H1 (cell line): ENCODE results near the gene C1orf50.

Experiments
- ATF3 ChIP-seq: IDR thresholded peaks from 2 replicates; pipeline ENCODE4 v1.6.1; 2011; ENCODE audit warnings: low read depth, mild to moderate bottlenecking, low read length; ENCODE audit not compliant: insufficient read depth
- CBX5 ChIP-seq: fragments of 300-800, 300-1000 bp; sonication (generic); IDR thresholded peaks from 2 replicates; pipeline ENCODE4 v1.7.1; 2016; ENCODE audit warnings: antibody characterized with exemption, low read length, low read depth
- CTCF ChIP-seq, 3 experiments: IDR thresholded peaks; 1 replicate in 2 of 3; 2 replicates in 1 of 3; pipeline versions ENCODE4 v1.5.1 to v1.6.1; 2011; ENCODE audit warnings: low read length in 3 of 3, mild to moderate bottlenecking in 3 of 3, inconsistent platforms in 2 of 3, low read depth in 1 of 3, moderate library complexity in 1 of 3; ENCODE audit not compliant: insufficient read depth in 1 of 3; ENCODE audit errors: control extremely low read depth in 1 of 3
- EP300 ChIP-seq, 2 experiments: IDR thresholded peaks; 1 replicate in 1 of 2; 2 replicates in 1 of 2; pipeline ENCODE4 v1.6.1; 2011 to 2012; ENCODE audit warnings: low read depth in 2 of 2, low read length in 2 of 2, mild to moderate bottlenecking in 2 of 2, borderline replicate concordance in 1 of 2, inconsistent platforms in 1 of 2, moderate library complexity in 1 of 2
- EZH2 ChIP-seq: fragments of 200-600 bp; sonication (generic); IDR thresholded peaks from 2 replicates; pipeline ENCODE4 v1.7.1; 2012; ENCODE audit warnings: low read depth, mild to moderate bottlenecking, moderate library complexity, low read length, inconsistent platforms; ENCODE audit not compliant: severe bottlenecking
- GABPA ChIP-seq: IDR thresholded peaks from 2 replicates; pipeline ENCODE4 v1.6.1; 2011; ENCODE audit warnings: mild to moderate bottlenecking, low read length, moderate library complexity, borderline replicate concordance; ENCODE audit not compliant: insufficient read depth
- JUN ChIP-seq: IDR thresholded peaks from 2 replicates; pipeline ENCODE4 v1.6.1; 2011; ENCODE audit warnings: low read depth, mild to moderate bottlenecking, improper control_type of control experiment, low read length
- JUND ChIP-seq: IDR thresholded peaks from 2 replicates; pipeline ENCODE4 v1.6.1; 2011; ENCODE audit warnings: mild to moderate bottlenecking, improper control_type of control experiment, low read length
- POLR2A ChIP-seq, 2 experiments: IDR thresholded peaks; 1 replicate in 1 of 2; 2 replicates in 1 of 2; pipeline ENCODE4 v1.6.1; 2011; ENCODE audit warnings: low read depth in 2 of 2, low read length in 2 of 2, mild to moderate bottlenecking in 2 of 2; ENCODE audit errors: control extremely low read depth in 1 of 2
- RAD21 ChIP-seq, 2 experiments: IDR thresholded peaks in 1 of 2; conservative IDR thresholded peaks in 1 of 2; 2 replicates each; pipeline ENCODE4 v1.6.1; 2011; ENCODE audit warnings: low read depth in 2 of 2, low read length in 2 of 2, improper control_type of control experiment in 1 of 2, inconsistent platforms in 1 of 2, mild to moderate bottlenecking in 1 of 2, moderate library complexity in 1 of 2
- SP2 ChIP-seq: IDR thresholded peaks from 2 replicates; pipeline ENCODE4 v1.6.1; 2012; ENCODE audit warnings: mild to moderate bottlenecking, low read length, inconsistent platforms
- TAF1 ChIP-seq: IDR thresholded peaks from 2 replicates; pipeline ENCODE4 v1.6.1; 2011; ENCODE audit warnings: mild to moderate bottlenecking, low read depth, low read length
- YY1 ChIP-seq: IDR thresholded peaks from 2 replicates; pipeline ENCODE4 v1.6.1; 2011; ENCODE audit warnings: low read depth, mild to moderate bottlenecking, low read length

GRCh38 chr1:42806593-42806992 is 39.5 kb downstream of the C1orf50 start:
- TF ChIP-seq CTCF (IDR thresholded peaks at IDR 0.05; ENCODE audit: control extremely low read depth in 1 of 3, insufficient read depth in 1 of 3, low read depth in 1 of 3, low read length in 3 of 3) (no peak), CBX5 (no peak), TAF1 (no peak), SP2 (no peak), JUN (no peak), ATF3 (no peak), EP300 (IDR thresholded peaks at IDR 0.05; ENCODE audit: borderline replicate concordance in 1 of 2, low read depth in 2 of 2, low read length in 2 of 2) (no peak), RAD21 (IDR thresholded peaks at IDR 0.05 in 1 of 2, conservative IDR thresholded peaks at IDR 0.05 in 1 of 2; ENCODE audit: low read depth in 2 of 2, low read length in 2 of 2) (no peak), YY1 (no peak), POLR2A (IDR thresholded peaks at IDR 0.05; ENCODE audit: control extremely low read depth in 1 of 2, low read depth in 2 of 2, low read length in 2 of 2) (no peak), EZH2 (no peak), GABPA (no peak), JUND (no peak)
